ENCODE data around the gene RAC2. TPM values are rescaled to one million over a fixed set of nuclear protein-coding genes. Genes with fewer than 3 reads are reported as not detected.

Gene RAC2
- total RNA-seq, 4 donors from 2014 or later, result 4.1 to 21.9 (median 7.2) TPM

- peaks cover 0 to 6% (median 2%) of the 10 kb centered on the region in 4 donors for H3K36me3 ChIP-seq
- no peaks in the 10 kb centered on the region for H3K27me3 ChIP-seq
- 89% methylated on average over 5 of the region's 17 CpGs for WGBS
- H3K4me1 ChIP-seq, result peaks cover 29 to 32% (median 31%) of the 10 kb centered on the region in 4 donors
- no peak for DNase-seq (ENCODE audit: extremely low spot score)
- intact Hi-C loops (cut with DNase I), result no loop called here
- no peaks in the 10 kb centered on the region for H3K9me3 ChIP-seq
- H3K4me3 ChIP-seq, result no peak overlapping the region
- no peak overlapping the region for H3K27ac ChIP-seq (replicated peaks in 1 of 4)
- TF ChIP-seq EP300 (IDR thresholded peaks at IDR 0.05), result no peak
- no peak for TF ChIP-seq CTCF (IDR thresholded peaks at IDR 0.05)
- no peak for TF ChIP-seq POLR2AphosphoS5 (IDR thresholded peaks at IDR 0.05)
- no peak for TF ChIP-seq POLR2A (IDR thresholded peaks at IDR 0.05; ENCODE audit: low read depth)
Observed at GRCh38 chr22:37183432-37184379, 60.4 kb downstream of the RAC2 start.

- no peaks in the 10 kb centered on the region for H3K27me3 ChIP-seq
- H3K36me3 ChIP-seq, result peaks cover 0 to 6% (median 2%) of the 10 kb centered on the region in 4 donors
- peaks cover 29 to 32% (median 31%) of the 10 kb centered on the region in 4 donors for H3K4me1 ChIP-seq
- 72% methylated on average over 3 of the region's 3 CpGs for WGBS
- intact Hi-C loops (cut with DNase I), result no loop called here
- H3K4me3 ChIP-seq, result no peak overlapping the region
- no peak overlapping the region for H3K27ac ChIP-seq (replicated peaks in 1 of 4)
- no peaks in the 10 kb centered on the region for H3K9me3 ChIP-seq
- no peak for DNase-seq (ENCODE audit: extremely low spot score)
- TF ChIP-seq POLR2AphosphoS5 (IDR thresholded peaks at IDR 0.05), result no peak
- TF ChIP-seq POLR2A (IDR thresholded peaks at IDR 0.05; ENCODE audit: low read depth), result no peak
- no peak for TF ChIP-seq CTCF (IDR thresholded peaks at IDR 0.05)
- TF ChIP-seq EP300 (IDR thresholded peaks at IDR 0.05), result no peak
Observed at GRCh38 chr22:37182949-37183245, 61.2 kb downstream of the RAC2 start.

- no peak for DNase-seq (ENCODE audit: extremely low spot score)
- Histone ChIP-seq H3K4me3 (no peak overlapping the region), H3K9me3 (no peaks in the 10 kb centered on the region), H3K36me3 (peaks cover 0 to 6% (median 2%) of the 10 kb centered on the region in 4 donors), H3K27ac (replicated peaks in 1 of 4) (no peak overlapping the region), H3K27me3 (no peaks in the 10 kb centered on the region), H3K4me1 (peaks cover 27 to 32% (median 30%) of the 10 kb centered on the region in 4 donors)
- TF ChIP-seq POLR2A (IDR thresholded peaks at IDR 0.05; ENCODE audit: low read depth) (no peak), EP300 (IDR thresholded peaks at IDR 0.05) (no peak), CTCF (IDR thresholded peaks at IDR 0.05) (no peak), POLR2AphosphoS5 (IDR thresholded peaks at IDR 0.05) (no peak)
- intact Hi-C loops (cut with DNase I), result no loop called here
- 87% methylated on average over 33 of the region's 37 CpGs for WGBS
Observed at GRCh38 chr22:37182101-37182948, 61.7 kb downstream of the RAC2 start.

GRCh38 chr22:37181681-37182080 is 62.4 kb downstream of the RAC2 start:
- Histone ChIP-seq H3K27me3 (no peaks in the 10 kb centered on the region), H3K36me3 (peaks cover 0 to 6% (median 2%) of the 10 kb centered on the region in 4 donors), H3K27ac (replicated peaks in 1 of 4) (no peak overlapping the region), H3K4me3 (no peak overlapping the region), H3K9me3 (no peaks in the 10 kb centered on the region), H3K4me1 (peaks cover 27 to 32% (median 30%) of the 10 kb centered on the region in 4 donors)
- TF ChIP-seq POLR2AphosphoS5 (IDR thresholded peaks at IDR 0.05) (no peak), POLR2A (IDR thresholded peaks at IDR 0.05; ENCODE audit: low read depth) (no peak), EP300 (IDR thresholded peaks at IDR 0.05) (no peak), CTCF (IDR thresholded peaks at IDR 0.05) (no peak)
- DNase-seq (ENCODE audit: extremely low spot score), result no peak
- 90% methylated on average over 4 of the region's 4 CpGs for WGBS
- intact Hi-C loops (cut with DNase I), result no loop called here

Measured in esophagus muscularis mucosa (tissue), 4 donors.